ENCODE data around the gene BACH1.

The BACH1 gene

DNA sequence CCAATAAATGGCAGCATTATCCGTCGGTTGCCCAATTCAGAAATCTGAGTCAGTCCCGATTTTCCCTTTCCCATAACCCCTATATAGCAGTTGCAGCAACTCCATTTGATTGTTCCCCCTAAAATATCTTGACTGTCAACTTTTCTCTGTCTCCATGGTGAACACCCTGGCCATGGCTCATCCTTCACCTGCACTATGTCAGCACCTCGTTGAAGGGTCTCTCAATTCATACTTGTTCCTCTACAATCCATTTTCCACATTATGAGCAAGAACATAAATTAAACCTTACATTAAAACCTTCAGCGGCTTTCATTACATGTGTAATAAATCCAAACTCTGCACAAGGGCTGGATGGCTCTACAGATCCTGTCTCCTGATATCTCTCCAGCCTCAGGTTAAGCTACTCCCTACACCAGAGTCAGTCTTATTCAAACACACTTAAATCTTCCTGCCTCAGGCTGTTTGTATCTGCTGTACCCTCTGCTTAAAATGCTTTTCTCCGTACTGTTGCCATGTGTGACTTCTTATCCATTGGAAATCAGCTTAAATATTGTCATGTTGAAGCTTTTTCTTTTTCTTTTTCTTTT is 87.3 kb downstream of the BACH1 start:
- DNase-seq: no peak

DNA sequence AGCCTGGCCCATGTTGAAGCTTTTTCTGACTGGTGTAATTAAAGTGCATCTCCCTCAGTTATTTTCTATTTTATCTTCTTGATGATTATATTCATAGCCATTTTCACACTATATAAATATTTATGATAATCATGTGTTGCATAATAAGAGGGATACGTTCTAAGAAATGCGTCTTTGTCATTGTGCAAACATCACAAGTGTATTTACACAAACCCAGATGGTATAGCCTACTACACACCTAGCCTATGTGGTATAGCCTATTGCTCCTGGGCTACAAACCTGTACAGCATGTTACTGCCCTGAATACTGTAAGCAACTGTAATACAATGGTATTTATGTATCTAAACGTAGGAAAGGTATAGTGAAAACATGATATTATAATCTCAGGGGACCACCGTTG is 88.1 kb downstream of the BACH1 start:
- DNase-seq: no peak

DNA sequence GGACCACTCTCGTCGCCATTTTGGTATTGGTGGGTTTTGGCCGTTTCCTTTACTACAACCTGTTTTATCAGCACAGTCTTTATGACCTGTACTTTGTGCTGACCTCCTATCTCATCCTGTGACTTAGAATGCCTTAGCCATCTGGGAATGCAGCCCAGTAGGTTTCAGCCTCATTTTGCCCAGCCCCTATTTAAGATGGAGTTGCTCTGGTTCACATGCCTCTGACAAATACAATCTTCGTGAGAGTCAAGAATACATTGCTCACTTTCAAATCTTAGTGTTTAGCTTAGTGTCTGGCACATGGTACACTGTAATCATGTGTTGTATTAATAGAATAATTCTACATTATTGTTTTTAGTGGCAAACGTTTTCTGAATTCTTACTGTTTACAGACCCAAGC is 88.9 kb downstream of the BACH1 start:
- no peak for DNase-seq

- no peak for DNase-seq
Observed at GRCh38 chr21:29389136-29389535, 90.4 kb downstream of the BACH1 start.

DNA sequence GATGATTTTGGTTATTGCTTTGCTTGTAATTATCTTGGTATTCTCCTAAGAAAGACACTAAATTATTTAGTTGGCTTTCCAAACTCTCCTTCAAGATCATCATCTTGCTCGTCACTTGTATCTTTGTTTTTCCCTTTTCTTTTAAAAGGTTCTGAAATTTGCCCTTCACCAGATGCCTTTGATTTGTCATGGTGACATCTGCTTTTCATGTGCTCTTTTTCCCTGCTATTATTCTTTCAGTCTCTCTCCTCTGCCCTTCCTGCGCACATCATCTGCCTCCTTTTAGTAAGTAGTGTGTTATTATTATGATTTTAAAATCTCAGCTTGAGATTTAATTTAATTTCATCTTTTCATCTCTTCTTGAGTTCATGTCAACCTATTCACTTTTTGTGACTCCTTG is 92.1 kb downstream of the BACH1 start:
- DNase-seq: no peak

DNA sequence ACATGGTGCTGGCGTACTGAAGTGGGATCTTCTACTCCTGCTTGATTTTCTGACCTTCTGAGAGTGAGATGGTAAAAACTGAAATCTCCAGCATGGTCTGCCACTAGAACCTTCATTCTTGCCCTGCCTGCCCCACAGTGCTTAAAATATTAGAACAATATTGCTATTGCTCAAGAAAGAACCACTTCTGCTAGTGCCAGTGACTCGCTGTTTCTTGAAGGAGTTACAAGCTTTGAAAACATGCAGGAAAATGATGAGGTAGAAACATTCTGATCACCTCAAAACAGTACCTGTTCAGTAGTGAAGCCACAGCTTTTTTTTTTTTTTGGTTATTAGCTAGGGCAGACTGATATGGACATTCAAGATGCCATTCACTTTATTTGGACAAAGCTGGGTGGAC is 95.3 kb downstream of the BACH1 start:
- DNase-seq: no peak

Measured in inflammatory macrophage treated with lipopolysaccharide for 4 hours (primary cell).